ENCODE measurements around the gene LIN7B. TPM values are rescaled to one million over a fixed set of nuclear protein-coding genes. Genes with fewer than 3 reads are reported as not detected.
A peak's percentile ranks its signal among the peaks of the same experiment; 100 is the strongest.

LIN7B gene
- total and polyA plus RNA-seq, 2 of the 13 experiments (the other 11 are each of a cell fraction or from before 2014, with no cell fraction given): 5.3 to 7.6 TPM

DNA sequence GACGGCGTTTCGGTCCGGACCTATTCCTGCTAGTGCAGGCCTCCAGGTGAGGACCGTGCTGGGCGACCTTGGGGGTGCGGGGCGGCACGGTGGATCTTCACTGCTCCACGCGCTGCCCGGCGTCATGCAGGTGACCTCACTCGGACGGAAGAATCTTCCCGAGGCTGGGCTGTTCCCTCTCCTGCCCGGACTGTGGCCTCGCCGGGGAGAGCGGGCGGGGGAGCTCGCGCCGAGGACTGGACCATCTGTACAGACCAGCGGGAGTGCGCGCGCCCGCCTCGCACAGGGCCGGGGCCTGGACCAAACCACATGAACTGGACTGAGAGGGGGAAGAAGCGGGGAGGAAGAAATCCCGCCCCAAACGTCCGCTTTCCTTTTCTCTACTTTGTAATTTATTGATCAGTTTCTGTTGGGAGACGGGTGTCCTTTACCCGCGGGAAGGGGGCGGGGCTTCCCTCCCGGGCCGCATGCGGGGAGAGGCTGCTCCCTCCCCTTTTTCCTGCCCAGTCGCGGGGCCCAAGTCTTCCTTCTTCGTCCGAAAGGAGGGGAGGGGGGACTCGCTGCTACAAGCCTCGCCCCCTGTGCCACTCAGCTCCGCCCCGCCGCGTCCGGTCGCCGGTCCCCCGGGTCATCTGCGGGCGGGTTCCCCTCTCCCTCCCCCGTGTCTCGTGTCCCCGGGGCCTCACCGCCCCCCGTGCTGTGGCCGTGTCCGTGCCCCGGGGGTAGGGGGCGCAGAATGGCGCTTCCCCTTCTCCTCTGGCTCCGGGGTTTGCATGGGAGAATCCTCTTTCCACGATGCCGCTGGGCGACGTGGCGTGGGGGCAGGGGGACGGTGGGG is 36.2 kb downstream of the LIN7B start (continued):
- no peak for TF ChIP-seq SRSF9 (IDR thresholded peaks at IDR 0.05; ENCODE audit: borderline replicate concordance, insufficient read depth, low read depth, low read length, poor library complexity, severe bottlenecking)
- TF ChIP-seq, protein P1, sequence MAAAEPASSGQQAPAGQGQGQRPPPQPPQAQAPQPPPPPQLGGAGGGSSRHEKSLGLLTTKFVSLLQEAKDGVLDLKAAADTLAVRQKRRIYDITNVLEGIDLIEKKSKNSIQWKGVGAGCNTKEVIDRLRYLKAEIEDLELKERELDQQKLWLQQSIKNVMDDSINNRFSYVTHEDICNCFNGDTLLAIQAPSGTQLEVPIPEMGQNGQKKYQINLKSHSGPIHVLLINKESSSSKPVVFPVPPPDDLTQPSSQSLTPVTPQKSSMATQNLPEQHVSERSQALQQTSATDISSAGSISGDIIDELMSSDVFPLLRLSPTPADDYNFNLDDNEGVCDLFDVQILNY (CRISPR knock-in tag; conservative IDR thresholded peaks at IDR 0.05): no peak

DNA sequence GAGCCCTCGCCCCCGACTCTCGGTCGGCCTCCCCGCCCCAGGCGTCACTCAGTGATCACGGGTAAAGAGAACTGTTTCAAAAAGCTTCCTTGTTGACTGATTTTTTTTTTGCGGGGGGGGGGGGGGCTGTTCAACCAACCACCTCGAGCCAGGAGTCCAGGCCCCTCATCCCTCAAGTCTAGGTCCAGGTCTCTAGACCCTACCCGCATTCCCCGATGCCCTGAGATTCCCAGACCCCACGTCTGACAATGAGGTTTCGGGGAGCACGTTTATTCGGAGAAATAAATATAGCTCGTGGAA is 36.7 kb downstream of the LIN7B start:
- ChIA-PET POLR2A (interaction anchor here (1.1 to 3.2 kb wide), 4 partner anchors 25 to 157 kb away, joined by 5 to 14 read pairs (median 8); partner anchors contain the start of genes GYS1, LIN7B and RUVBL2), CTCF (ENCODE audit: low intra/inter-chr PET ratio, low total read pairs) (no interaction called here)
- in situ Hi-C loops (cut with HindIII; ENCODE audit: extremely low pct_ligation_motif_present, low pct_unique_long_range_greater_than_20kb) (loop anchor here (5.0 kb wide), 1 partner anchor 34 kb away; the partner anchor contains the start of genes C19orf73 and PPFIA3), intact Hi-C loops (cut with micrococcal nuclease; ENCODE audit: unreplicated experiment) (loop anchor here (10.0 kb wide), 1 partner anchor 54 kb away; no protein-coding TSS in a partner anchor)
- no peak for FAIRE-seq
- Histone ChIP-seq H3K36me3 (replicated peaks in 1 of 2; ENCODE audit: control insufficient read depth in 1 of 2, insufficient read depth in 2 of 2, low read length in 2 of 2) (no peaks in the 10 kb centered on the region), H3K27ac (ENCODE audit: extremely low read length, insufficient read depth, low read length) (peak overlapping the region; percentile 77), H3K9ac (ENCODE audit: insufficient read depth, low read depth, low read length) (no peak overlapping the region), H3K79me2 (ENCODE audit: insufficient read depth, low read length) (no peaks in the 10 kb centered on the region), H3K4me2 (ENCODE audit: low read depth, low read length) (peak overlapping the region; percentile 94), H3K9me3 (ENCODE audit: low read length) (no peaks in the 10 kb centered on the region), H4K20me1 (ENCODE audit: insufficient read depth, low read length) (no peaks in the 10 kb centered on the region), H2AFZ (ENCODE audit: low read length) (no peak overlapping the region), H3K4me3 (replicated peaks in 1 of 3; ENCODE audit: insufficient read depth in 1 of 3, low read depth in 2 of 3, low read length in 3 of 3) (peak overlapping the region in 2 of 3 experiments; percentile 53 to 86; a peak in 4 of 6 replicates), H3K27me3 (ENCODE audit: control insufficient read depth in 1 of 2, insufficient read depth in 2 of 2, low read length in 2 of 2) (no peaks in the 10 kb centered on the region; a peak in 2 of 5 replicates), H3K4me1 (ENCODE audit: insufficient read depth, low read length) (peaks cover 64% of the 10 kb centered on the region)
- 65% methylated on average over 16 of the region's 16 CpGs for WGBS (ENCODE audit: low lambda C conversion rate)
- TF ChIP-seq, protein P2, sequence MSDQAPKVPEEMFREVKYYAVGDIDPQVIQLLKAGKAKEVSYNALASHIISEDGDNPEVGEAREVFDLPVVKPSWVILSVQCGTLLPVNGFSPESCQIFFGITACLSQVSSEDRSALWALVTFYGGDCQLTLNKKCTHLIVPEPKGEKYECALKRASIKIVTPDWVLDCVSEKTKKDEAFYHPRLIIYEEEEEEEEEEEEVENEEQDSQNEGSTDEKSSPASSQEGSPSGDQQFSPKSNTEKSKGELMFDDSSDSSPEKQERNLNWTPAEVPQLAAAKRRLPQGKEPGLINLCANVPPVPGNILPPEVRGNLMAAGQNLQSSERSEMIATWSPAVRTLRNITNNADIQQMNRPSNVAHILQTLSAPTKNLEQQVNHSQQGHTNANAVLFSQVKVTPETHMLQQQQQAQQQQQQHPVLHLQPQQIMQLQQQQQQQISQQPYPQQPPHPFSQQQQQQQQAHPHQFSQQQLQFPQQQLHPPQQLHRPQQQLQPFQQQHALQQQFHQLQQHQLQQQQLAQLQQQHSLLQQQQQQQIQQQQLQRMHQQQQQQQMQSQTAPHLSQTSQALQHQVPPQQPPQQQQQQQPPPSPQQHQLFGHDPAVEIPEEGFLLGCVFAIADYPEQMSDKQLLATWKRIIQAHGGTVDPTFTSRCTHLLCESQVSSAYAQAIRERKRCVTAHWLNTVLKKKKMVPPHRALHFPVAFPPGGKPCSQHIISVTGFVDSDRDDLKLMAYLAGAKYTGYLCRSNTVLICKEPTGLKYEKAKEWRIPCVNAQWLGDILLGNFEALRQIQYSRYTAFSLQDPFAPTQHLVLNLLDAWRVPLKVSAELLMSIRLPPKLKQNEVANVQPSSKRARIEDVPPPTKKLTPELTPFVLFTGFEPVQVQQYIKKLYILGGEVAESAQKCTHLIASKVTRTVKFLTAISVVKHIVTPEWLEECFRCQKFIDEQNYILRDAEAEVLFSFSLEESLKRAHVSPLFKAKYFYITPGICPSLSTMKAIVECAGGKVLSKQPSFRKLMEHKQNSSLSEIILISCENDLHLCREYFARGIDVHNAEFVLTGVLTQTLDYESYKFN (CRISPR knock-in tag; conservative IDR thresholded peaks at IDR 0.05): no peak
- TF ChIP-seq DR1 (CRISPR knock-in tag; IDR thresholded peaks at IDR 0.05) (0 out of 2 replicates have a peak, but pooled peaks have one; percentile 0), KAT8 (CRISPR knock-in tag; IDR thresholded peaks at IDR 0.05) (no peak), CBX1 (IDR thresholded peaks at IDR 0.05; ENCODE audit: low read depth) (no peak)
- no peak for DNase-seq (ENCODE audit: low spot score)
- BruUV-seq (replicated peaks): no TSS peak
- no peak for ATAC-seq

Measured in HepG2 (cell line).